Measurements from ENCODE around the gene EXD3.
"Not testable (repeated sequence)": the region's sequence is repeated elsewhere in the genome, so short reads cannot be mapped to it uniquely, and the experiment has no call there.

EXD3 gene

GRCh38 chr9:137331929-137332328, 91.0 kb downstream of the EXD3 start:
- Histone ChIP-seq H3K27me3 (ENCODE audit: insufficient read depth, low read depth, severe bottlenecking) (no peaks in the 10 kb centered on the region), H3K9me3 (ENCODE audit: severe bottlenecking) (peaks cover 4% of the 10 kb centered on the region), H3K27ac (no peak overlapping the region), H3K36me3 (no peaks in the 10 kb centered on the region), H3K4me3 (ENCODE audit: low read depth, low read length) (no peak overlapping the region)
- TF ChIP-seq CTCF (IDR thresholded peaks at IDR 0.05; ENCODE audit: low read depth, low read length), result no peak
- no peak for DNase-seq

GRCh38 chr9:137330689-137331088, 92.3 kb downstream of the EXD3 start:
- DNase-seq, result no peak

GRCh38 chr9:137329590-137329989, 93.4 kb downstream of the EXD3 start:
- H3K4me3 ChIP-seq (ENCODE audit: low read depth, low read length); H3K27me3 ChIP-seq (ENCODE audit: insufficient read depth, low read depth, severe bottlenecking); DNase-seq; H3K9me3 ChIP-seq (ENCODE audit: severe bottlenecking); H3K27ac ChIP-seq; H3K36me3 ChIP-seq: not testable (repeated sequence)

More at GRCh38 chr9:137330689-137331088, 92.3 kb downstream of the EXD3 start:
- peaks cover under 1% of the 10 kb centered on the region for H3K9me3 ChIP-seq (ENCODE audit: severe bottlenecking)
- no peak overlapping the region for H3K27ac ChIP-seq
- no peak for TF ChIP-seq CTCF (IDR thresholded peaks at IDR 0.05; ENCODE audit: low read depth, low read length)
- no peaks in the 10 kb centered on the region for H3K36me3 ChIP-seq
- H3K27me3 ChIP-seq (ENCODE audit: insufficient read depth, low read depth, severe bottlenecking), result no peaks in the 10 kb centered on the region
- no peak overlapping the region for H3K4me3 ChIP-seq (ENCODE audit: low read depth, low read length)

- not testable (repeated sequence) for H3K9me3 ChIP-seq (ENCODE audit: severe bottlenecking); DNase-seq; H3K4me3 ChIP-seq (ENCODE audit: low read depth, low read length); H3K27me3 ChIP-seq (ENCODE audit: insufficient read depth, low read depth, severe bottlenecking); H3K27ac ChIP-seq; H3K36me3 ChIP-seq
These were observed 95.1 kb downstream of the EXD3 start for GRCh38 chr9:137327641-137328550.

- DNase-seq, result no peak
- TF ChIP-seq CTCF (IDR thresholded peaks at IDR 0.05; ENCODE audit: low read depth, low read length), result no peak
- H3K4me3 ChIP-seq (ENCODE audit: low read depth, low read length), result no peak overlapping the region
- no peaks in the 10 kb centered on the region for H3K36me3 ChIP-seq
- no peaks in the 10 kb centered on the region for H3K9me3 ChIP-seq (ENCODE audit: severe bottlenecking)
- no peaks in the 10 kb centered on the region for H3K27me3 ChIP-seq (ENCODE audit: insufficient read depth, low read depth, severe bottlenecking)
- no peak overlapping the region for H3K27ac ChIP-seq
These were observed 96.4 kb downstream of the EXD3 start for GRCh38 chr9:137326445-137327065.

- Histone ChIP-seq H3K27ac (no peak overlapping the region), H3K4me3 (ENCODE audit: low read depth, low read length) (no peak overlapping the region), H3K36me3 (no peaks in the 10 kb centered on the region), H3K9me3 (ENCODE audit: severe bottlenecking) (no peaks in the 10 kb centered on the region), H3K27me3 (ENCODE audit: insufficient read depth, low read depth, severe bottlenecking) (no peaks in the 10 kb centered on the region)
- no peak for TF ChIP-seq CTCF (IDR thresholded peaks at IDR 0.05; ENCODE audit: low read depth, low read length)
- DNase-seq, result no peak
These were observed 97.2 kb downstream of the EXD3 start for GRCh38 chr9:137325799-137326198.

Data from WERI-Rb-1 (cell line).